ENCODE measurements around the gene CAB39L.
"Not testable (repeated sequence)": the region's sequence is repeated elsewhere in the genome, so short reads cannot be mapped to it uniquely, and the experiment has no call there.

CAB39L gene

DNA sequence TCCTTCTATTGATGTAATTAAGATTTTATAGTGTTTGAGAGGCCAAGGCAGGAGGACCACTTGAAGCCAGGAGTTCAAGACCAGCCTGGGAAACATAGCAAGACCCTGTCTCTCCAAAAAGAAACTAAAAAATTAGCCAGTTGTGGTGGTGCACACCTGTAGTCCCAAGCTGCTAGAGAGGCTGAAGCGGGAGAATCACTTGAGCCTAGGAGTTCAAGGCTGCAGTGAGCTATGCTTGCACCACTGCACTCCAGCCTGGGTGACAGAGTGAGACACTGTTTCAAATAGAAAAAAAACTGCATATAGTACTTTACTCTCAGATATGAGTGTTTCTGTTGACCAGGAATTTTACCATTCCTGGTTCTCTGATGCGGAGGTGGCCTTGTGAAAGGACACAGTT lies 147.2 kb downstream of the CAB39L start:
- Mint-ChIP-seq H3K4me3 (no peak overlapping the region), H3K27ac (no peak overlapping the region), H3K27me3 (no peaks in the 10 kb centered on the region), H3K4me1 (ENCODE audit: low read depth) (peaks cover 11% of the 10 kb centered on the region), H3K36me3 (peaks cover 2% of the 10 kb centered on the region), H3K9me3 (ENCODE audit: low read depth) (no peaks in the 10 kb centered on the region)

DNA sequence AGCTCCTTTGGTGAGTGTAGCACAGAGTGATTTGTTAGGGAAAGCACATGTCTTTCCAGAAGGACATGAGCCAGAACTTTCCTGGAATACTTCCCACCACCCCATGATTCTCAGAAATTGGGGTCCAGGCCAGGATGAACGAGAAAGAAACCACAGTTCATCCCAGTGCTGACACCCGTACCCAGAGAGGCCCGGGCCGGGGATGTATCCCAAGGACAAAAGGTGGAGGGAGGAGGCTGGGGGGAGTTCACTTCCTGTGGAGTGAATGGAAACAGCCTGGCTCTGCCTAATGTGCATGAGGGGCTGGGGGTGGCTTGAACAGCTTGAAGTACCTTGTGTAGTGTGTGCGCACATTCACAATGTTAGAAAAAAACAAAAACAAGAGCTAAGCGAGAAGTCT lies 148.6 kb downstream of the CAB39L start:
- H3K27ac Mint-ChIP-seq, result no peak overlapping the region
- H3K27me3 Mint-ChIP-seq, result no peaks in the 10 kb centered on the region
- H3K4me1 Mint-ChIP-seq (ENCODE audit: low read depth), result peaks cover 7% of the 10 kb centered on the region
- no peaks in the 10 kb centered on the region for H3K9me3 Mint-ChIP-seq (ENCODE audit: low read depth)
- no peak overlapping the region for H3K4me3 Mint-ChIP-seq
- peaks cover 2% of the 10 kb centered on the region for H3K36me3 Mint-ChIP-seq

DNA sequence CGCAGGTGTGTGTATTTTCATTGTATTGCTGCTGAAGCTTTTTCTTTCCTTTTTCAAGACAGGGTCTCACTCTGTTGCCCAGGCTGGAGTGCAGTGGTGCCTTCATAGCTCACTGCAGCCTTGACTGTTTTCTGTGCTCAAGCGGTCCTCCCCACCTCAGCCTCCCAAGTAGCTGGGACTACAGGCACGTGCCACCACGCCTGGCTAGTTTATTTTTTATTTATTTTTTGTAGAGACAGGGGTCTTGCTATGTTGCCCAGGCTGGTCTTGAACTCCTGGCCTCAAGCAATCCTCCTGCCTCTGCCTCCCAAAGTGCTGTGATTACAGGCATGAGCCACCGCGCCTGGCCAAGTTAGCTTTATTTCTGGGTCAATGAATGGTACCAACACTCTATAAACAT lies 149.1 kb downstream of the CAB39L start:
- H3K4me1 Mint-ChIP-seq (ENCODE audit: low read depth); H3K9me3 Mint-ChIP-seq (ENCODE audit: low read depth); H3K36me3 Mint-ChIP-seq; H3K27ac Mint-ChIP-seq; H3K4me3 Mint-ChIP-seq; H3K27me3 Mint-ChIP-seq: not testable (repeated sequence)

DNA sequence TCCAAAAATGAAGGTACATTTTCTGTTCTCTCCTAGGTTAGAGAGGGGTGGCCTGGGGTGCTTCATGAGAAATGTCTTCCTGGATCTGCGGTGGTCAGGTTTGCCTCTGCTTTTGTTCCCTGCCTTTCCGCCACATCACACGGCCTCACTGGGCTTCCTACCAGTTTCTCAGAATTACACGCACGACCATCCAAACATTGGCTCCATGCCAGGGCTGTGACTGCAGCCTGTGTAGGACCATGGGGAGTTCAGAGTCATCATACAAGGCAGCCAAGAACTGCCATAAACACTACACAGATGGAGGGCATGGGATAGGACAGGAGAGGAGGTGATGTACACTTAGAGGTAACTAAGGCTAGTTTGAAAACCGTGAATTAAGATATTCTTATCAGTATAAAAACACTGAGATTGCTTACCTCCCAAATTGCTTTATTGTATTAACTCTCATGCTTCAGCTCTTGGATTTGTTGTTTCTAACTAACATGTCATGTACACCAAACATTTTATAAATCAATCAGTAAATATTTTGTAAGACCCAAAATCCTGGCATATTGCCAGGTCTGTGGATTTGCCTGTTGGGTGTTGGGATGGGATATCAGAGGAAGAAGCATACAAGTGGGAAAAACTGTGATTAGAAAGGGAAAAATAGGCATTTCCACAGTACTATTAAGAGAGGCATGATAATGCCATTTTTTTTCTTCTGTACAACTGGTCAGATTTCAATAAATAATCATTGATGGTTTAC lies 150.9 kb downstream of the CAB39L start:
- Mint-ChIP-seq H3K4me1 (ENCODE audit: low read depth) (peaks cover 7% of the 10 kb centered on the region), H3K36me3 (peaks cover 2% of the 10 kb centered on the region), H3K4me3 (no peak overlapping the region), H3K27me3 (no peaks in the 10 kb centered on the region), H3K27ac (no peak overlapping the region), H3K9me3 (ENCODE audit: low read depth) (no peaks in the 10 kb centered on the region)

DNA sequence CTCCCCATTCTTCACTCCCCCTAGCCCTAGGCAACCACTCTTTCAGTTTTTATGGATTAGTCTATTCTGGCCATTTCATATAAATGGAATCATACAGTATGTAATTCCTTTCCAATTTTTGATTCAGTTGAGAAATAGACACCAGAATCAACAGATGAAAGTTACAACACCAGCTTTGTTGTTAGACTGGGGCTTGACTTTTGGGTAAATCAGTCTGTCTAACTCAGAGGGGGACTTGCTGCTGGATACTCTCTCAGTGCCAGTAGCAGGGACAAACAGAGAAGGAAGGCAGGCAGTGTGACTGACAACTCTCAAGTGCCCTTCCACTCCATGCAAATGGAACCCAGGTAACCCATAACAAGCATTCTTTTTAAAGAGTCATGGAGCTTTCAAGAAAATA lies 155.4 kb downstream of the CAB39L start:
- no peaks in the 10 kb centered on the region for H3K9me3 Mint-ChIP-seq (ENCODE audit: low read depth)
- H3K4me3 Mint-ChIP-seq, result no peak overlapping the region
- peaks cover 7% of the 10 kb centered on the region for H3K4me1 Mint-ChIP-seq (ENCODE audit: low read depth)
- H3K27me3 Mint-ChIP-seq, result no peaks in the 10 kb centered on the region
- H3K36me3 Mint-ChIP-seq, result peaks cover 6% of the 10 kb centered on the region
- H3K27ac Mint-ChIP-seq, result no peak overlapping the region

DNA sequence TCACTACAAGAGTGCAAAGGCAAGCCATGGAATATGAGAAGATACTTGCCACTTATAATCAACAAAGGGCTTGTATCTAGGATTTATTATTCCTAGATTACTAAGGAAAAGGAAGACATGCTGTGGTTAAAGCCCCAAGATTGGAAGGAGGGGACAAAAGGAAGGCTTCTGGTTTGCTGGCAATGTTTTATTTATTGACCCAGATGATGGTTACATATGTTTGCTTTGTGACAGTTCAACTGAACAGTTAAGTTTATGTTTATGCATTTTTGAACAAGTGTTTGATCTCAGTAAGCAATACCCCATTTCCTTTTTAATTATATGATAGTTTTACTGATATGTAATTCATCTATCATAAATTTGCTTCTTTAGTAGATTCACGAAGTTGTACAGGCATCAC lies 155.9 kb downstream of the CAB39L start:
- Mint-ChIP-seq H3K27ac (no peak overlapping the region), H3K9me3 (ENCODE audit: low read depth) (no peaks in the 10 kb centered on the region), H3K27me3 (no peaks in the 10 kb centered on the region), H3K36me3 (peaks cover 6% of the 10 kb centered on the region), H3K4me1 (ENCODE audit: low read depth) (peaks cover 7% of the 10 kb centered on the region), H3K4me3 (no peak overlapping the region)

DNA sequence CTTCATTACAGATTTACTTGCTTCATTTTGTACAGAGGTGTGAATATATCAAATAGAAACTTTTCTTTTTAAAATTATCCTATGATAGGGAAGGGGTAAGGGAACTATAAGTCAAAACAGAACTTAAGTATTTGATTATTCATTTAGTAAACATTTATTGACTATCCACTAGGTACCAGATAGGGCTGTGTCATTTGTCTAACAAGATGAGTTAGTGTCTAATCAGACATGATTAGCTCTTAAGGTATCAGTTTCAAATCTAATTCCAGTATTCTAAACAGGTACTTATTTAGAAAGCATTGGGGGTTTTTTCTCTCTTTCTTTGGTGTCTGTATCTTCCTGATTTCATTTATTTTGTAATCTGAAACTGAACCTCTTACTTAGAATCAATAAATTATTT lies 164.0 kb downstream of the CAB39L start:
- peaks cover 10% of the 10 kb centered on the region for H3K36me3 Mint-ChIP-seq
- no peak overlapping the region for H3K4me3 Mint-ChIP-seq
- H3K27ac Mint-ChIP-seq, result no peak overlapping the region
- no peaks in the 10 kb centered on the region for H3K4me1 Mint-ChIP-seq (ENCODE audit: low read depth)
- no peaks in the 10 kb centered on the region for H3K27me3 Mint-ChIP-seq
- no peaks in the 10 kb centered on the region for H3K9me3 Mint-ChIP-seq (ENCODE audit: low read depth)

DNA sequence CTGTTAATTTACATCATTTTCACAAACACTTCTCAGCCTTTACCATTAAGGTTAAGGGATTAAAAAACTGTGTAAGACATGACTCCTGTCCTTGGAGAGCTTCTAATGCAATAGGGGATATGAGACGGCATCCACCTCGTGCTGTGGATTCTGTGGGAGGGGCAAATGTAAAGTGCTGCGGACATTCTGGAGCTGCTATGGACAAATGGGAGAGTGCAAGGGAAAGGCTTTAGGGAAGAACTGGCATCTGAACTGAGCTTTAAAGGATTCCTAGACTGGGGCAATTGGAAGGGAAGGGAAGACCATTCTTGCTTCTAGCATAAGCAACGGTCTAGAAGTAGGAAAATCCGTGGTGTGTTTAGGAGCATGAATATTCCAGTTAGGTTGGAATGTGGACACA lies 164.8 kb downstream of the CAB39L start:
- Mint-ChIP-seq H3K27ac (no peak overlapping the region), H3K4me1 (ENCODE audit: low read depth) (no peaks in the 10 kb centered on the region), H3K4me3 (no peak overlapping the region), H3K27me3 (no peaks in the 10 kb centered on the region), H3K36me3 (peaks cover 8% of the 10 kb centered on the region), H3K9me3 (ENCODE audit: low read depth) (no peaks in the 10 kb centered on the region)

DNA sequence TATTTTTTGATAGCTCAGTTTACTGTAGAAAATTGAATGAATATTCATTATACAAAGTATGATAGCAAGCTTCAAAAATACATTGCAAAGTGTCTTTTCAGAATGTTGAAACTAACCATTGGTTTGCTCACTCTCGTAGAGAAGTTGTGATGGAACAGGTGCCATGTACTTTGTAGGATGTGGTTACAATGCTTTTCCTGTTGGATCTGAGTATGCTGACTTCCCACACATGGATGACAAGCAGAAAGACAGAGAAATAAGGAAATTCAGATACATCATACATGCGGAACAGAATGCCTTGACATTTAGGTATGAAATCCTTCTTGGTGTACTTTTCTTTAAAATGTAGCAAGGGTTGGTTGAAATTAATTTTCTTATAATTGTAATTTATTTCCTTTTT lies 165.7 kb downstream of the CAB39L start:
- no peak overlapping the region for H3K4me3 Mint-ChIP-seq
- no peak overlapping the region for H3K27ac Mint-ChIP-seq
- H3K9me3 Mint-ChIP-seq (ENCODE audit: low read depth), result no peaks in the 10 kb centered on the region
- H3K4me1 Mint-ChIP-seq (ENCODE audit: low read depth), result no peaks in the 10 kb centered on the region
- H3K27me3 Mint-ChIP-seq, result no peaks in the 10 kb centered on the region
- H3K36me3 Mint-ChIP-seq, result peaks cover 8% of the 10 kb centered on the region

DNA sequence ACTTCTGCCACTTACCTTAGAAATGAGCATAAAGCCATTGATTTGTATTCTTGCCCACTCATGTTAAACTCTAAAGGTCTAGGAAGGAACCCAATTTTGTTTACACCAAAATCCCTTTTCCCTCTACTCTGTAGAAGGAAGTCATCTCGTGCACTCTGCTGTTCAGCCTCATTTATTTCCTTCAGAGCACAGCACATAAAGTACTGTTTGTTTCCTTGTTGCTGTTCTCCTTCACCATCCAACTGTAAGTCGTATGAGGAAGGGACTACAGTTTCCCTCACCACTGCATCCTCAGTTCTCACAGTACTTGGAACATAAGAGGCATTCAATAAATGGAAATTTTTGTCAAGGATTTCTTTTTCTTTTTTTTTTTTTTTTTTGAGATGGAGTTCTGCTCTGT lies 171.6 kb downstream of the CAB39L start:
- H3K27ac Mint-ChIP-seq, result no peak overlapping the region
- H3K9me3 Mint-ChIP-seq (ENCODE audit: low read depth), result no peaks in the 10 kb centered on the region
- no peaks in the 10 kb centered on the region for H3K27me3 Mint-ChIP-seq
- H3K4me3 Mint-ChIP-seq, result no peak overlapping the region
- H3K36me3 Mint-ChIP-seq, result peaks cover 12% of the 10 kb centered on the region
- no peaks in the 10 kb centered on the region for H3K4me1 Mint-ChIP-seq (ENCODE audit: low read depth)

DNA sequence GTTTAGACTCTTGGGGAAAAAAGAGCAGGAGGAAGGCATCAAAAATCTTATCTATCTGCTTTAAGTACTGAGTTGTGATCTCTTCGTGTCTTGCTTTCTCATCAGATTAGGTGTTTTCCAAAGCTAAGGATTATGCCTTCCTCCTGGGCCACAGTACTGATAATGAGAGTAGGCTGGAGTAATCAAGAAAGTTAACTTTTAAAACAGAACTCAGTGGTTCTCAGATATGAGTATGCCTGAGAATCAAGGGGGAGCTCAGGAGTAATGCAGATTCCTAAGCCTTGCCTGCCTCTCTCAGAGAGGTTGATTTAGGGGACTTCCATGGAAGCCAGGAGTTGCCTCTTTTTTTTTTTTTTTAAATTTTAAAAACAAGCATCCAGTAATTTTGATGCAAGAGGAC lies 172.6 kb downstream of the CAB39L start:
- Mint-ChIP-seq H3K4me1 (ENCODE audit: low read depth) (no peaks in the 10 kb centered on the region), H3K9me3 (ENCODE audit: low read depth) (no peaks in the 10 kb centered on the region), H3K36me3 (peaks cover 12% of the 10 kb centered on the region), H3K4me3 (no peak overlapping the region), H3K27me3 (no peaks in the 10 kb centered on the region), H3K27ac (no peak overlapping the region)

DNA sequence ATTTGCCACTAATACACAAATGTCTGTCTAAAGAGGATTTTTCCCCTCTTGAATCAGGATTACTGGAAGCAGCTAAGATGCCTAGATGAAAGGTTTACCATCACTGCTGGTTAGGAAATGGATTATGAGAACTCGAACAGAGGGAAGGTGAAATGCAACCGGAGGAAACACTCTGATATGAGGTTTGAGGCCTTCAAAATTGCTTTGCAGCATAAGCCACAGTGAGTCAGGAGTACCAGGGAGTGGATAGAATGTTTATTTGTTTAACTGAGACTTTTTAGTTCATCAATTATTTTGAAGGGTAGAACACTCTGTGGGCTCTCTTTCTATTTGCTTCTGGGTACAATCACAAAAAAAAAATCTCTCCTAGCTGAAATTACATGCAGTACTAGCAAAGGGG lies 178.0 kb downstream of the CAB39L start:
- Mint-ChIP-seq H3K4me1 (ENCODE audit: low read depth) (no peaks in the 10 kb centered on the region), H3K9me3 (ENCODE audit: low read depth) (no peaks in the 10 kb centered on the region), H3K27ac (no peak overlapping the region), H3K36me3 (peaks cover 20% of the 10 kb centered on the region), H3K4me3 (no peak overlapping the region), H3K27me3 (no peaks in the 10 kb centered on the region)

DNA sequence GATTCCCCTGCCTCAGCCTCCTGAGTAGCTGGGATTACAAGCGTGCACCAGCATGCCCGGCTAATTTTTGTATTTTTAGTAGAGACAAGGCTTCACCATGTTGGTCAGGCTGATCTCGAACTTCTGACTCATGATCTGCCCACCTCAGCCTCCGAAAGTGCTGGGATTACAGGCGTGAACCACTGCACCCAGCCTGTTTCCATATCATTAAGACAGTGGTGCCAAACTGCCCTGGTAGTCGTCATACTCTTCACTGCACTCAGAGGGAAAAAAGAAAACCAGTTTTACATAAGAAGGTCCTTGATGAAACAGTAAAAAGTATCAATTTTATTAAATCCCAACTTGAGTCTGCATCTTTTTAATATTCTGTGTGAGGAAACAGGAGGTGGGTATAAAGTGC lies 181.2 kb downstream of the CAB39L start:
- peaks cover 11% of the 10 kb centered on the region for H3K4me1 Mint-ChIP-seq (ENCODE audit: low read depth)
- H3K36me3 Mint-ChIP-seq, result peaks cover 18% of the 10 kb centered on the region
- no peaks in the 10 kb centered on the region for H3K9me3 Mint-ChIP-seq (ENCODE audit: low read depth)
- no peak overlapping the region for H3K27ac Mint-ChIP-seq
- H3K27me3 Mint-ChIP-seq, result no peaks in the 10 kb centered on the region
- no peak overlapping the region for H3K4me3 Mint-ChIP-seq

DNA sequence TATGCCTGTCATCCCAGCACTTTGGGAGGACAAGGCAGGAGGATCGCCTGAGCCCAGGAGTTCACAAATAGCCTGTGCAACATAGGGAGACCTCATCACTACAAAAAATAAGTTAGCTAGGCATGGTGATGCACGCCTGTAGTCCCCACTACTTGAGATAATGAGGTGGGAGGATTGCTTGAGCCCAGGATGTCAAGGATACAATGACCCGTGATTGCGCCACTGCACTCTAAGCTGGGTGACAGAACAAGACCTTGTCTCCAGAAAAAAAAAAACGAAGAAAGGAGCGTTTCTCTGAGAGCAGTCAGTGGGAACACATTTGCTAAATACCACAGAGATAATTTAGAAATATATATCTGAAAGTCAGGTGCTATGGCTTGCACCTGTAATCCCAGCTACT lies 184.3 kb downstream of the CAB39L start:
- no peaks in the 10 kb centered on the region for H3K27me3 Mint-ChIP-seq
- peaks cover 28% of the 10 kb centered on the region for H3K4me1 Mint-ChIP-seq (ENCODE audit: low read depth)
- no peak overlapping the region for H3K27ac Mint-ChIP-seq
- no peaks in the 10 kb centered on the region for H3K9me3 Mint-ChIP-seq (ENCODE audit: low read depth)
- H3K4me3 Mint-ChIP-seq, result no peak overlapping the region
- H3K36me3 Mint-ChIP-seq, result peaks cover 33% of the 10 kb centered on the region

All from activated naive CD8-positive, alpha-beta T cell (primary cell).